ENCODE results near the gene EEF1A2. TPM values are rescaled to one million over a fixed set of nuclear protein-coding genes. Genes with fewer than 3 reads are reported as not detected.

EEF1A2 gene
- total and polyA plus RNA-seq, 2 experiments from 2014 or later: 1.3 to 37.1 TPM

DNA sequence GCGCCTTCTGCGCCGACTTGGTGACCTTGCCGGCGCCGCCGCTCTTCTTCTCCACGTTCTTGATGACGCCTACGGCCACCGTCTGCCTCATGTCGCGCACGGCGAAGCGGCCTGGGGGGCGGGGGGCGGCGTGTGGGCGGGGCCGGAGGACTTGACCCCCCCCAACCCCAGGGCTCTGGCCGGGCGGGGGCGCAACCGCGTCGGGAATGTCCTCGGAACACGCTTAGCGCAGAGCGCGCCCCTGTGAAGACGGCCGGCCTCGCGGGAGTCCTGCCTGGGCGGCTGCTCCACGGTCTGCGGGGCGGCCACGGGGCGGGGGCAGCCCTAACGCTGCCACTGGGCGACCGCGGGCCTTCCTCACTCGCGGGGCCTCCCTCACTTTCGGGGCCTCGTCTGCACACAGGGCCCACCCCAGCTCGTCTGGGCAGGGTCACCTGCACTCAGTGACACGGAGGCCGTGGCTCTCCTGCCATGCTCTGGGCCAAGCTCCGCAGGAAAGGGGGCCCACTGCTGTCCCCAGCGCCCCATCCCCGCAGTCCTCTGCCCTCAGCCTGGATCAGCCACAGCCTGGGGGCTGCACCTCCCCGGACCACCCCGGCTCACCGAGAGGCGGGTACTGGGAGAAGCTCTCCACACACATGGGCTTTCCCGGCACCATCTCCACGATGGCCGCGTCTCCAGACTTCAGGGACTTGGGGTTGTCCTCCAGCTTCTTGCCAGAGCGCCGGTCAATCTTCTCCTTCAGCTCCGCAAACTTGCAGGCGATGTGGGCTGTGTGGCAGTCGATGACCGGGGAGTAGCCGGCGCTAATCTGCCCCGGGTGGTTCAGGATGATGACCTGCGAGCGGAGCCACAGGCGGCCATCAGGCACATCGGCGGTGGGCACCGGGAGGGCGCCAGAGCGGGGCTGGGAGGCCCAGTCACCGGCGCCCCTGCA, 10.3 kb downstream of the EEF1A2 start:
- H3K4me2 ChIP-seq: peak overlapping the region; percentile 75
- ATAC-seq: peak; percentile 63

GRCh38 chr20:63487781-63488241, 11.1 kb downstream of the EEF1A2 start:
- H3K79me2 ChIP-seq (replicated peaks; ENCODE audit: insufficient read depth): no peaks in the 10 kb centered on the region
- no peak overlapping the region for H3K27ac Mint-ChIP-seq
- H3K9me3 Mint-ChIP-seq: peaks cover 6% of the 10 kb centered on the region; the same call in 2 of the 3 replicates
- DNase-seq (ENCODE audit: low spot score) (no peak), ATAC-seq (no peak)
- H3K36me3 ChIP-seq (ENCODE audit: insufficient read depth): no peaks in the 10 kb centered on the region
- peaks cover 27% of the 10 kb centered on the region for H3K27me3 ChIP-seq (ENCODE audit: insufficient read depth)
- peaks cover 37% of the 10 kb centered on the region for H3K27me3 Mint-ChIP-seq (ENCODE audit: insufficient read depth, low read depth, poor library complexity)
- H3K4me1 Mint-ChIP-seq: peaks cover 8% of the 10 kb centered on the region
- no peak overlapping the region for H3K27ac ChIP-seq (ENCODE audit: low read depth)
- H2AFZ ChIP-seq: no peak overlapping the region
- no peaks in the 10 kb centered on the region for H3F3A ChIP-seq (replicated peaks; ENCODE audit: low read depth)
- H3K4me3 Mint-ChIP-seq: peak overlapping the region; percentile 56
- no peaks in the 10 kb centered on the region; the same call in 1 of the 2 replicates for H3K4me1 ChIP-seq (ENCODE audit: insufficient read depth)
- H4K20me1 ChIP-seq (replicated peaks; ENCODE audit: insufficient read depth): no peaks in the 10 kb centered on the region
- H3K9me2 ChIP-seq (ENCODE audit: insufficient read depth): 0 out of 2 replicates have a peak, but pooled peaks cover 5% of the 10 kb centered on the region
- peak overlapping the region; percentile 79 for H3K4me2 ChIP-seq
- H3K36me3 Mint-ChIP-seq (ENCODE audit: low read depth): peaks cover 18% of the 10 kb centered on the region
- peak overlapping the region; percentile 51 for H3K4me3 ChIP-seq
- TF ChIP-seq, protein P1, sequence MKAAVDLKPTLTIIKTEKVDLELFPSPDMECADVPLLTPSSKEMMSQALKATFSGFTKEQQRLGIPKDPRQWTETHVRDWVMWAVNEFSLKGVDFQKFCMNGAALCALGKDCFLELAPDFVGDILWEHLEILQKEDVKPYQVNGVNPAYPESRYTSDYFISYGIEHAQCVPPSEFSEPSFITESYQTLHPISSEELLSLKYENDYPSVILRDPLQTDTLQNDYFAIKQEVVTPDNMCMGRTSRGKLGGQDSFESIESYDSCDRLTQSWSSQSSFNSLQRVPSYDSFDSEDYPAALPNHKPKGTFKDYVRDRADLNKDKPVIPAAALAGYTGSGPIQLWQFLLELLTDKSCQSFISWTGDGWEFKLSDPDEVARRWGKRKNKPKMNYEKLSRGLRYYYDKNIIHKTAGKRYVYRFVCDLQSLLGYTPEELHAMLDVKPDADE (IDR thresholded peaks at IDR 0.05): no peak
- TF ChIP-seq, protein P2, sequence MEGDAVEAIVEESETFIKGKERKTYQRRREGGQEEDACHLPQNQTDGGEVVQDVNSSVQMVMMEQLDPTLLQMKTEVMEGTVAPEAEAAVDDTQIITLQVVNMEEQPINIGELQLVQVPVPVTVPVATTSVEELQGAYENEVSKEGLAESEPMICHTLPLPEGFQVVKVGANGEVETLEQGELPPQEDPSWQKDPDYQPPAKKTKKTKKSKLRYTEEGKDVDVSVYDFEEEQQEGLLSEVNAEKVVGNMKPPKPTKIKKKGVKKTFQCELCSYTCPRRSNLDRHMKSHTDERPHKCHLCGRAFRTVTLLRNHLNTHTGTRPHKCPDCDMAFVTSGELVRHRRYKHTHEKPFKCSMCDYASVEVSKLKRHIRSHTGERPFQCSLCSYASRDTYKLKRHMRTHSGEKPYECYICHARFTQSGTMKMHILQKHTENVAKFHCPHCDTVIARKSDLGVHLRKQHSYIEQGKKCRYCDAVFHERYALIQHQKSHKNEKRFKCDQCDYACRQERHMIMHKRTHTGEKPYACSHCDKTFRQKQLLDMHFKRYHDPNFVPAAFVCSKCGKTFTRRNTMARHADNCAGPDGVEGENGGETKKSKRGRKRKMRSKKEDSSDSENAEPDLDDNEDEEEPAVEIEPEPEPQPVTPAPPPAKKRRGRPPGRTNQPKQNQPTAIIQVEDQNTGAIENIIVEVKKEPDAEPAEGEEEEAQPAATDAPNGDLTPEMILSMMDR (conservative IDR thresholded peaks at IDR 0.05; ENCODE audit: low read depth in 2 of 2): no peak
- no peak for TF ChIP-seq EZH2phosphoT487 (IDR thresholded peaks at IDR 0.05; ENCODE audit: unreplicated experiment)
- no peak for TF ChIP-seq CREB1 (CRISPR knock-in tag; IDR thresholded peaks at IDR 0.05; ENCODE audit: low read depth)
- TF ChIP-seq, protein P3, sequence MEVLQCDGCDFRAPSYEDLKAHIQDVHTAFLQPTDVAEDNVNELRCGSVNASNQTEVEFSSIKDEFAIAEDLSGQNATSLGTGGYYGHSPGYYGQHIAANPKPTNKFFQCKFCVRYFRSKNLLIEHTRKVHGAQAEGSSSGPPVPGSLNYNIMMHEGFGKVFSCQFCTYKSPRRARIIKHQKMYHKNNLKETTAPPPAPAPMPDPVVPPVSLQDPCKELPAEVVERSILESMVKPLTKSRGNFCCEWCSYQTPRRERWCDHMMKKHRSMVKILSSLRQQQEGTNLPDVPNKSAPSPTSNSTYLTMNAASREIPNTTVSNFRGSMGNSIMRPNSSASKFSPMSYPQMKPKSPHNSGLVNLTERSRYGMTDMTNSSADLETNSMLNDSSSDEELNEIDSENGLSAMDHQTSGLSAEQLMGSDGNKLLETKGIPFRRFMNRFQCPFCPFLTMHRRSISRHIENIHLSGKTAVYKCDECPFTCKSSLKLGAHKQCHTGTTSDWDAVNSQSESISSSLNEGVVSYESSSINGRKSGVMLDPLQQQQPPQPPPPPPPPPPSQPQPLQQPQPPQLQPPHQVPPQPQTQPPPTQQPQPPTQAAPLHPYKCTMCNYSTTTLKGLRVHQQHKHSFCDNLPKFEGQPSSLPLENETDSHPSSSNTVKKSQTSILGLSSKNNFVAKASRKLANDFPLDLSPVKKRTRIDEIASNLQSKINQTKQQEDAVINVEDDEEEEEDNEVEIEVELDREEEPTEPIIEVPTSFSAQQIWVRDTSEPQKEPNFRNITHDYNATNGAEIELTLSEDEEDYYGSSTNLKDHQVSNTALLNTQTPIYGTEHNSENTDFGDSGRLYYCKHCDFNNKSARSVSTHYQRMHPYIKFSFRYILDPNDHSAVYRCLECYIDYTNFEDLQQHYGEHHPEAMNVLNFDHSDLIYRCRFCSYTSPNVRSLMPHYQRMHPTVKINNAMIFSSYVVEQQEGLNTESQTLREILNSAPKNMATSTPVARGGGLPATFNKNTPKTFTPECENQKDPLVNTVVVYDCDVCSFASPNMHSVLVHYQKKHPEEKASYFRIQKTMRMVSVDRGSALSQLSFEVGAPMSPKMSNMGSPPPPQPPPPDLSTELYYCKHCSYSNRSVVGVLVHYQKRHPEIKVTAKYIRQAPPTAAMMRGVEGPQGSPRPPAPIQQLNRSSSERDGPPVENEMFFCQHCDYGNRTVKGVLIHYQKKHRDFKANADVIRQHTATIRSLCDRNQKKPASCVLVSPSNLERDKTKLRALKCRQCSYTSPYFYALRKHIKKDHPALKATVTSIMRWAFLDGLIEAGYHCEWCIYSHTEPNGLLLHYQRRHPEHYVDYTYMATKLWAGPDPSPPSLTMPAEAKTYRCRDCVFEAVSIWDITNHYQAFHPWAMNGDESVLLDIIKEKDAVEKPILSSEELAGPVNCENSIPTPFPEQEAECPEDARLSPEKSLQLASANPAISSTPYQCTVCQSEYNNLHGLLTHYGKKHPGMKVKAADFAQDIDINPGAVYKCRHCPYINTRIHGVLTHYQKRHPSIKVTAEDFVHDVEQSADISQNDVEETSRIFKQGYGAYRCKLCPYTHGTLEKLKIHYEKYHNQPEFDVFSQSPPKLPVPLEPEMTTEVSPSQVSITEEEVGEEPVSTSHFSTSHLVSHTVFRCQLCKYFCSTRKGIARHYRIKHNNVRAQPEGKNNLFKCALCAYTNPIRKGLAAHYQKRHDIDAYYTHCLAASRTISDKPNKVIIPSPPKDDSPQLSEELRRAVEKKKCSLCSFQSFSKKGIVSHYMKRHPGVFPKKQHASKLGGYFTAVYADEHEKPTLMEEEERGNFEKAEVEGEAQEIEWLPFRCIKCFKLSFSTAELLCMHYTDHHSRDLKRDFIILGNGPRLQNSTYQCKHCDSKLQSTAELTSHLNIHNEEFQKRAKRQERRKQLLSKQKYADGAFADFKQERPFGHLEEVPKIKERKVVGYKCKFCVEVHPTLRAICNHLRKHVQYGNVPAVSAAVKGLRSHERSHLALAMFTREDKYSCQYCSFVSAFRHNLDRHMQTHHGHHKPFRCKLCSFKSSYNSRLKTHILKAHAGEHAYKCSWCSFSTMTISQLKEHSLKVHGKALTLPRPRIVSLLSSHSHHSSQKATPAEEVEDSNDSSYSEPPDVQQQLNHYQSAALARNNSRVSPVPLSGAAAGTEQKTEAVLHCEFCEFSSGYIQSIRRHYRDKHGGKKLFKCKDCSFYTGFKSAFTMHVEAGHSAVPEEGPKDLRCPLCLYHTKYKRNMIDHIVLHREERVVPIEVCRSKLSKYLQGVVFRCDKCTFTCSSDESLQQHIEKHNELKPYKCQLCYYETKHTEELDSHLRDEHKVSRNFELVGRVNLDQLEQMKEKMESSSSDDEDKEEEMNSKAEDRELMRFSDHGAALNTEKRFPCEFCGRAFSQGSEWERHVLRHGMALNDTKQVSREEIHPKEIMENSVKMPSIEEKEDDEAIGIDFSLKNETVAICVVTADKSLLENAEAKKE (CRISPR knock-in tag; IDR thresholded peaks at IDR 0.05): no peak

More for the DNA sequence above, 10.3 kb downstream of the EEF1A2 start:
- TF ChIP-seq, protein P2 (conservative IDR thresholded peaks at IDR 0.05; ENCODE audit: low read depth in 2 of 2): peak in 1 of 2 experiments; percentile 30; a peak in 1 of 4 replicates
- TF ChIP-seq POLR2AphosphoS5 (IDR thresholded peaks at IDR 0.05; ENCODE audit: low read depth): no peak
- no peaks in the 10 kb centered on the region for H4K20me1 ChIP-seq (replicated peaks; ENCODE audit: insufficient read depth)
- H2AFZ ChIP-seq: peak overlapping the region; percentile 63
- H3K9me3 Mint-ChIP-seq: peaks cover 6% of the 10 kb centered on the region; the same call in 2 of the 3 replicates
- peaks cover 19% of the 10 kb centered on the region for H3K36me3 Mint-ChIP-seq (ENCODE audit: low read depth)
- no peaks in the 10 kb centered on the region; the same call in 1 of the 2 replicates for H3K4me1 ChIP-seq (ENCODE audit: insufficient read depth)
- no peak overlapping the region for H3K27ac ChIP-seq (ENCODE audit: low read depth)
- H3K27ac Mint-ChIP-seq: no peak overlapping the region
- peaks cover 6% of the 10 kb centered on the region for H3K4me1 Mint-ChIP-seq
- DNase-seq (ENCODE audit: low spot score): peak; percentile 66
- no peaks in the 10 kb centered on the region for H3K79me2 ChIP-seq (replicated peaks; ENCODE audit: insufficient read depth)
- H3K4me3 ChIP-seq: peak overlapping the region; percentile 49
- no peaks in the 10 kb centered on the region for H3F3A ChIP-seq (replicated peaks; ENCODE audit: low read depth)
- H3K9me2 ChIP-seq (ENCODE audit: insufficient read depth): 0 out of 2 replicates have a peak, but pooled peaks cover 5% of the 10 kb centered on the region
- no peaks in the 10 kb centered on the region for H3K36me3 ChIP-seq (ENCODE audit: insufficient read depth)
- H3K4me3 Mint-ChIP-seq: peak overlapping the region; percentile 46; the same call in 2 of the 3 replicates
- peaks cover 27% of the 10 kb centered on the region for H3K27me3 ChIP-seq (ENCODE audit: insufficient read depth)
- H3K27me3 Mint-ChIP-seq (ENCODE audit: insufficient read depth, low read depth, poor library complexity): peaks cover 35% of the 10 kb centered on the region

Measured in GM23338 (cell line).